ENCODE data around the gene XK. TPM values are rescaled to one million over a fixed set of nuclear protein-coding genes. Genes with fewer than 3 reads are reported as not detected.

Gene XK
- total RNA-seq, 1 donor from 2014 or later, result 1.3 TPM

DNA sequence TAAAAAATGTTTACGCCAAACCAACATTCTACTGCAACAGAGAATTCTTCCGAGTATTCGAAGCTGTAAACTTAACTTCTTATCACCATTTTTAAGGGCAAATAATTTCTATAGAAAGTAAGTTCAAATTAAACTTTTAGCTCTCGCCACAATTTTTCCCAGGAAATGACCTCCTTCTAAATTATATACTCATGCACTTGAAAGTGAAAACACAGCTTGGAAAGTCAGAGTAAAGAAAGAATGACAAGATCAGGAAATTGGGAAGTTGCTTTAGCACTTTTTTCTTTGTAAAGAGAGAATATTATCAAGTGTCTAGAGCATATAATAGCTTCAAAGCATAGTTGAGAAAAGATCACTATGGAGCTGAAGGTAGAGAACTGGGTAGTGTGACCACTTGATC lies 95.5 kb downstream of the XK start:
- H3K9me3 Mint-ChIP-seq, result no peaks in the 10 kb centered on the region
- Histone ChIP-seq H3K4me3 (no peak overlapping the region), H3K27ac (no peak overlapping the region), H3K79me2 (ENCODE audit: low read depth) (no peaks in the 10 kb centered on the region), H4K20me1 (ENCODE audit: low read depth) (no peaks in the 10 kb centered on the region), H3K9ac (no peak overlapping the region), H3K4me2 (no peak overlapping the region), H3F3A (ENCODE audit: low read depth) (no peaks in the 10 kb centered on the region), H3K4me1 (no peaks in the 10 kb centered on the region), H2AFZ (replicated peaks) (no peak overlapping the region), H3K27me3 (no peaks in the 10 kb centered on the region), H3K9me3 (ENCODE audit: low read depth) (no peaks in the 10 kb centered on the region), H3K36me3 (no peaks in the 10 kb centered on the region)
- DNase-seq (ENCODE audit: low spot score), result no peak
- H3K4me1 Mint-ChIP-seq, result no peaks in the 10 kb centered on the region
- H3K4me3 Mint-ChIP-seq, result no peak overlapping the region
- no peak for TF ChIP-seq EZH2phosphoT487 (IDR thresholded peaks at IDR 0.05)
- no peaks in the 10 kb centered on the region for H3K36me3 Mint-ChIP-seq
- H3K27ac Mint-ChIP-seq, result no peak overlapping the region
- H3K27me3 Mint-ChIP-seq (ENCODE audit: insufficient read depth, low read depth), result no peaks in the 10 kb centered on the region

Other genes with a start within 250 kb of the XK start
- 0.02 and 0.28 TPM in 2 replicates for gene LANCL3, start 114.1 kb upstream of the XK start, total RNA-seq (ENCODE audit: low replicate concordance)
- gene CYBB, start 94.3 kb downstream of the XK start, total RNA-seq (ENCODE audit: low replicate concordance), result 0.28 TPM in 1 of 2 replicates, not detected in the other
- gene DYNLT3, start 161.8 kb downstream of the XK start, total RNA-seq (ENCODE audit: low replicate concordance), result 8.3 and 12.1 TPM in 2 replicates

Data from neural progenitor cell (in vitro differentiated cells).